GM10266 (cell line): ENCODE measurements around the gene PROZ.

Experiments used
- DNase-seq: peaks from one replicate; pipeline ENCODE4 v3.0.0; 2012; ENCODE audit errors: extremely low spot score
- CTCF ChIP-seq: IDR thresholded peaks from 2 replicates; pipeline ENCODE4 v1.5.1; 2012; ENCODE audit warnings: mild to moderate bottlenecking, low read depth; ENCODE audit not compliant: control insufficient read depth, insufficient read depth; ENCODE audit errors: missing control alignments

PROZ gene

GRCh38 chr13:113207460-113207859 lies 49.0 kb downstream of the PROZ start:
- no peak for TF ChIP-seq CTCF
- DNase-seq = no peak

DNA sequence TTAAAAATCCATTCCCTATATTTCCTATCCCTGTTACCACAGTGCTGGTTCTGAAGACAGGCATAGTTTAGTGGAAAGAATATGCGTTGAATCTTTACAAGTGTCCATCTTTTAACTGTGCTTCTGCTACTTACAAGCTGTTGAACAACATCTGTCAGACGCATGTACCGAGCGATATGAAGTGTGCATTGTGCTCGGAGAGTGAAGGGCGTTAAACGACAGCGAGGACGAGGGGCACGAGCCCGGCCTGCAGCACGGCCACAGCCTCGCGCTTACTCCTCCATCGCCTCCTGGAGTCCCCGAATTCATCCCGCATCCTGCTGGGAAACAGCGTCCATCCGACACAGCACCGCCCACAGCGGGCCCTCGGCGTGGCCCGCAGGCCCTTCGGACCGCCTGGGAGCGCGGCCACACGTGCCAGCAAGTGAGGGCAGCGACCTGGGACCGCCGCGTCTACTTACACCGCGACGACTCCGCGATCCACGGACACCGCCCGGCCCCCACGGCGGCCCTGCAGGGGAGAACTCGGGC lies 49.5 kb downstream of the PROZ start:
- TF ChIP-seq CTCF = no peak
- no peak for DNase-seq

GRCh38 chr13:113208421-113209335 lies 50.2 kb downstream of the PROZ start, which contains the start of gene PCID2:
TSS of gene PCID2 (minus strand) at chr13:113208669. CDS start at chr13:113208634, 35 bp downstream.
- peak; percentile 95 for DNase-seq
- no peak for TF ChIP-seq CTCF

- no peak for TF ChIP-seq CTCF
- peak; percentile 91 for DNase-seq
Observed at GRCh38 chr13:113209336-113209758, 50.9 kb downstream of the PROZ start, which contains the start of gene CUL4A. TSS of gene CUL4A (plus strand) at chr13:113209613. CDS start at chr13:113209628, 15 bp downstream.

GRCh38 chr13:113209759-113210421 lies 51.4 kb downstream of the PROZ start:
- peak; percentile 74 for DNase-seq
- no peak for TF ChIP-seq CTCF

DNA sequence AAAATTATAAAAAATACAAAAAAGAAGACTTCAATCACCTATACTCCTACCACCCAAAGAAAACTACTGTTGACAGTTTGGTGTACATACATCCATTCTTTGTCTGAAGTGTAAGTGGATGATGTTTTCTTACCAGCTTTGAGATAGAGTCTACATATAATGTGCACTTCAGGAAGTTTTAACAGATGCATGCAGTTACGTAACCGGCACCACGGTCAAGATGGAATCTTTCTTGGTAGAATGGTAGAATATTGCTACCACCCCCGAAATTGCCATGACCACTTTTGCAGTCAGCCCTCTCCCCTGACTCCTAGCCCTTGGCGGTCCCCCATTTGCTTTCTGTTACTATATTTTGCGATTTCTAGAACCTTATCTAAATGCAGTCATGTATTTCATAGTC lies 52.4 kb downstream of the PROZ start:
- no peak for TF ChIP-seq CTCF
- DNase-seq = no peak
